ENCODE data around the gene TTI1.

Gene TTI1

DNA sequence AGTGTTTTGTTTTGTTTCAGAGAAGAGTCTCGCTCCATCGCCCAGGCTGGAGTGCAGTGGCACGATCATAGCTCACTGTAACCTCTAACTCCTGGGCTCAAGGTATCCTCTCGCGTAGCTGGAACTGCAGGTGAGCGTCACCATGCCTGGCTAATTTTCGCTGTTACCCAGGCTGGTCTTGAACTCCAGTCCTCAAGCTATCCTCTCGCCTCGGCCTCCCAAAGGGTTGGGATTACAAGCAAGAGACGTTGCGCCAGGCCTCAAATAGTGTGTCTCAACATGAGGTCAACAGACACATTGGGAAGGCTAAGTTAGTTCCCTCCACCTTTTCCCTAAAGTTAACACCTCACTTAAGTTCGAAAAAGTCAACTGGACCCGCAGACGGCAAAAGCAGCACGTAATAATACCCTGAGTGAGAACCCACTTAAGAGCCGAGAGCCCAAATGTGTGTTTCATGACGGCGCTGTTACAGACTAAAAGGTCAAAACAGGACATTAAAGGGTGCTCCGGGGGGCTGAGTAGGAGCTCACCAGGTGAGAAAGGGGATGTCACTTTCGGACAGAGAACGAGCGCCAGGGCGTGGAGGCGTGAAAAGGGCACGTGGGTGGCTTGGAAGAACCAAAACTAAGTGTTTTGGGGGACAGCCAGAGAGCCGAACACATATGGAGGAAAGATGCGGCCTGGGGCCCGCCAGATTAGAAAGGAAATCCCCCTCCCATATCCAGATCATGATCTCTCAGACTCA, 499 bp downstream of the TTI1 start:
- peak overlapping the region; percentile 82 for H3K4me3 ChIP-seq (replicated peaks; ENCODE audit: low read depth, low read length)
- no peak for DNase-seq (ENCODE audit: extremely low read depth, low read depth)
- TF ChIP-seq CTCF (IDR thresholded peaks at IDR 0.05; ENCODE audit: low read depth, low read length, missing control alignments) = no peak

DNA sequence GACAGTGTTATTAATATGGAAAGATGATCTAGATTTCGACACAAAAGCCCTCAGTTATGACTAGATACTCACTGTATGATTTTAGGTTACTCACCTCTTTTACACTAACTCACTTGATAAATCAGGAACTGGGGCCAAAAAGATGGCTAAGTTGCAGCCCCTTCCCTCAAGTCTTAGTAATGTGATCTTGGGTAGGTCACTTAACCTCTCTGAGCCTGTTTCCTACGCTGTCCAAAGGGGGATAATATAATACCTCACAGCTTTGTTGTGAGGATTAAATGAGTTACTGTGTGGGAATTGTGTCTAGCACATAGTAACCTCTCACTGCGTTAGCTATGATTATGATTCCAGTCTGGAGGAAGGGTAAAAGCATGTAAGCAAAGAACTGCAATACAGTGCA, 1.3 kb downstream of the TTI1 start:
- TF ChIP-seq CTCF (IDR thresholded peaks at IDR 0.05; ENCODE audit: low read depth, low read length, missing control alignments) = no peak
- H3K4me3 ChIP-seq (replicated peaks; ENCODE audit: low read depth, low read length) = peak overlapping the region; percentile 82
- DNase-seq (ENCODE audit: extremely low read depth, low read depth) = no peak

DNA sequence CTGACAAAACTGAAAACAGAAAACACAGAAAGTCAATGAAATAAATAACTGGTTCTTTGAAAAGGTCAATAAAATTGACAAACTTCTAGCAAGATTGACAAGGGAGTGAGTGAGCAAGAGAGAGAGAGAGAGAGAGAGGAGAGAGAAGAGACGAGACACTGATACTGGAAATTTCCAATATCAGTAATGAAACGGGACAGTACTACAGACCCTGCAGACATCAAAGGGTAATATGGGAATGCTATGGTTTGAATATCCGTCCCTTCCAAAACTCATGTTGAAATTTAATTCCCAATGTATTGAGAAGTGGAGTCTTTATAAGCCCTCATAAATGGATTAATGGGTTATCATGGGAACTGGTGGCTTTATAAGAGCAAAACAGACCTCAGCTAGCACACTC, 3.8 kb downstream of the TTI1 start:
- no peak overlapping the region for H3K4me3 ChIP-seq (replicated peaks; ENCODE audit: low read depth, low read length)
- no peak for TF ChIP-seq CTCF (IDR thresholded peaks at IDR 0.05; ENCODE audit: low read depth, low read length, missing control alignments)
- no peak for DNase-seq (ENCODE audit: extremely low read depth, low read depth)

DNA sequence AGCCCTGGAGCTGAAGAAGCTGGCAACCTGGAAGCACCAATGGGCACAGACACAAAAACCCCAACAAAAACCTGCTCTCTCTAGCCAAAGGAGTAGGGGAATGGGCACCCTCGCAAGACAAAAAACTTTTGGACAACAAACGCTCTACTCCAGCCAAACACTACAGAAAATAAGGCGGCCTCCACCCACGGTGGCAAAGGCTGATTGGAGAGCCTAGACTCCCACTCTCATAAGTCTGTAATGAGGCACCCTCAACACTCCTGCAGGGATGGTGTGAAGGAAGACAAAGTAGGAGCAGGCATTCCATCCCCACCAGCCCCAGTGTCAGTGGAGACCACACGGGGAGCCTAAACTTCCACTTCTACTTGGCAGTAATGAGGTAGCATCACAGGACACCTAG, 8.8 kb downstream of the TTI1 start:
- no peak for TF ChIP-seq CTCF (IDR thresholded peaks at IDR 0.05; ENCODE audit: low read depth, low read length, missing control alignments)
- no peak overlapping the region for H3K4me3 ChIP-seq (replicated peaks; ENCODE audit: low read depth, low read length)
- DNase-seq (ENCODE audit: extremely low read depth, low read depth) = no peak

DNA sequence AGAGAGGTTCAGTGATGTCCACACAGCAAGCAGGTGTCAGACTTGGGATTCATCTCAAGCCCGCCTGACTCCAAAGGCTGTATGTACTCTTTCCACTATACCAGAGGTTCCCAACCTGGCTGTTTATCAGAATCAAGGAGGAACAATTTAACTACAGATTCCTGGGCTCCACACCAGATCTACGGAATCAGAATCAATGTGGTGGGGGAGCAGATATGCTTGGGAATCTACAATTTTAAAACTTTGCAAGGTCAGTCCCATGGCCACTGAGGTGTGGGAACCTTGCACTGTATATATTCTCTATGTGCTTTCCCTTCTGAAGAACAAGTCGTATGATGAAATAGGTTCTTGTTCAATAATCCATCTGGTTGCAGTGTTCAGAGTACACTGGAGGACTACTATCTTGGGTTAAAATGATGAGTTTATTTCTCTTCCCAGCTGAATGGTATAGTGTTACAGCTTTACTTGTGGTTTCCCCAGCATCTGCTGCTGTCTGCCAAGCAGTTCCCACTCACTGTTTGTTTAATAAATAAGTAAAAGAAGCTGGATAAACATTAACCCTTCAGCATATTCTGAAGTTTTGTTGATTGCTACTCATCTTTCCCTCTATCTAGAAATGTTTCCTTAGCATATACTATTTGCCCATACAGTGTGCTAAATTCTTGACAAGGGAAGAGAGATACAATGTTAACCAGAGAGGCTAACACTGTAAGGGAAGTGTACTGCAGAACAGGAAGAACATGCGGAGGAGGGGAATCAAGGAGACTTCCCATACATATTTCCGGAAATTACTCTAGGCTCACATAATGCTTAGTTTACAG, 9.9 kb downstream of the TTI1 start:
- H3K4me3 ChIP-seq (replicated peaks; ENCODE audit: low read depth, low read length) = no peak overlapping the region
- peak; percentile 58 for DNase-seq (ENCODE audit: extremely low read depth, low read depth)
- TF ChIP-seq CTCF (IDR thresholded peaks at IDR 0.05; ENCODE audit: low read depth, low read length, missing control alignments) = no peak

GRCh38 chr20:38021087-38021772, 12.0 kb downstream of the TTI1 start:
- no peak for DNase-seq (ENCODE audit: extremely low read depth, low read depth)
- no peak overlapping the region for H3K4me3 ChIP-seq (replicated peaks; ENCODE audit: low read depth, low read length)
- no peak for TF ChIP-seq CTCF (IDR thresholded peaks at IDR 0.05; ENCODE audit: low read depth, low read length, missing control alignments)
